MM.1S (cell line): Measurements from ENCODE around the gene RNF212B.

Source experiments
- DNase-seq: peaks from one replicate; pipeline ENCODE4 v3.0.0-alpha.2; 2015
- H2AFZ ChIP-seq: fragments of 300-600 bp; sonication (generic); 2 replicates; pipeline ENCODE4 v1.6.0; 2016; ENCODE audit warnings: antibody characterized with exemption, low read length
- H3F3A ChIP-seq: fragments of 300-600 bp; sonication (generic); 2 replicates; pipeline ENCODE4 v1.6.1; 2016; ENCODE audit warnings: mild to moderate bottlenecking, antibody characterized with exemption, low read length, moderate library complexity, mixed read lengths; ENCODE audit not compliant: insufficient read depth
- H3K27ac ChIP-seq: fragments of 300-600 bp; sonication (generic); 2 replicates; pipeline ENCODE4 v1.5.1; 2016; ENCODE audit warnings: mild to moderate bottlenecking, low read length
- H3K27me3 ChIP-seq: fragments of 300-600 bp; sonication (generic); replicated peaks from 2 replicates; pipeline ENCODE4 v1.6.0; 2016; ENCODE audit warnings: low read length; ENCODE audit not compliant: insufficient read depth
- H3K36me3 ChIP-seq: fragments of 300-600 bp; sonication (generic); replicated peaks from 2 replicates; pipeline ENCODE4 v1.6.1; 2016; ENCODE audit warnings: mild to moderate bottlenecking, low read length, mixed read lengths; ENCODE audit not compliant: insufficient read depth
- H3K4me1 ChIP-seq: fragments of 300-600 bp; sonication (generic); 2 replicates; pipeline ENCODE4 v1.6.1; 2016; ENCODE audit warnings: low read length, mixed read lengths
- H3K4me2 ChIP-seq: fragments of 300-600 bp; sonication (generic); 2 replicates; pipeline ENCODE4 v1.6.0; 2016; ENCODE audit warnings: low read depth, low read length
- H3K4me3 ChIP-seq: fragments of 300-600 bp; sonication (generic); 2 replicates; pipeline ENCODE4 v1.5.1; 2016; ENCODE audit warnings: low read length, mixed read lengths
- H3K79me2 ChIP-seq: fragments of 300-600 bp; sonication (generic); 2 replicates; pipeline ENCODE4 v1.6.1; 2016; ENCODE audit warnings: mixed run types, low read length, mixed read lengths
- H3K9ac ChIP-seq: fragments of 300-600 bp; sonication (generic); 2 replicates; pipeline ENCODE4 v1.6.1; 2016; ENCODE audit warnings: low read length, mixed read lengths
- H3K9me2 ChIP-seq: fragments of 300-600 bp; sonication (generic); replicated peaks from 2 replicates; pipeline ENCODE4 v1.6.1; 2016; ENCODE audit warnings: mild to moderate bottlenecking, low read length, mixed read lengths; ENCODE audit not compliant: insufficient read depth
- H3K9me3 ChIP-seq: fragments of 300-600 bp; sonication (generic); replicated peaks from 2 replicates; pipeline ENCODE4 v1.6.1; 2016; ENCODE audit warnings: mild to moderate bottlenecking, low read length, mixed read lengths; ENCODE audit not compliant: insufficient read depth
- H4K20me1 ChIP-seq: fragments of 300-600 bp; sonication (generic); 2 replicates; pipeline ENCODE4 v1.6.1; 2016; ENCODE audit warnings: mild to moderate bottlenecking, low read length, moderate library complexity, mixed read lengths; ENCODE audit not compliant: insufficient read depth
- EZH2 ChIP-seq: fragments of 300-600 bp; sonication (generic); optimal IDR thresholded peaks from 2 replicates; pipeline ENCODE3; 2017; ENCODE audit warnings: low read depth, mild to moderate bottlenecking, antibody characterized with exemption, low read length, mixed read lengths
- EZH2phosphoT487 ChIP-seq: fragments of 300-600 bp; sonication (generic); IDR thresholded peaks from 2 replicates; pipeline ENCODE4 v1.6.1; 2018; ENCODE audit warnings: antibody characterized with exemption, low read length
- TF ChIP-seq, protein P1 (sequence below): fragments of 300-600 bp; sonication (generic); IDR thresholded peaks from 2 replicates; pipeline ENCODE4 v1.5.1; 2016; ENCODE audit warnings: antibody characterized with exemption, low read length, mixed read lengths

Gene RNF212B

DNA sequence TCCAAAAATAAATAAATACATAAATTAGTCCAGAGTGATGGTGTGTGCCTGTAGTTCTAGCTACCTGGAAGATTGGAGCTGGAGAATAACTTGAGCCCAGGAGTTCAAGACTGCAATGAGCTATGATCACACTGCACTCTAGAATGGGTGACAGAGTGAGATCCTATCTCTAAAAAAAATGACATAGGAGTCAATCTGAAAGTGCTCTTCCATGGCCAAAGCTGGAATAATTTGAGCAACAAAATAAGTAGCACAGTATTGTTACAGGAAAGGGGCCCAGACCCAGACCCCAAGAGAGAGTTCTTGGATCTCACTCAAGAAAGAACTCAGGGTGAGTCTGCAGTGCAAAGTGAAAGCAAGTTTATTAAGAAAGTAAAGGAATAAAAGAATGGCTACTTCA, 29.4 kb upstream of the RNF212B start:
- no peaks in the 10 kb centered on the region for H3F3A ChIP-seq
- H4K20me1 ChIP-seq = no peaks in the 10 kb centered on the region
- H3K79me2 ChIP-seq = no peaks in the 10 kb centered on the region
- H3K9me3 ChIP-seq = no peaks in the 10 kb centered on the region
- no peaks in the 10 kb centered on the region for H3K9me2 ChIP-seq
- H3K27ac ChIP-seq = no peak overlapping the region
- no peaks in the 10 kb centered on the region for H3K36me3 ChIP-seq
- H3K4me3 ChIP-seq = no peak overlapping the region
- no peak overlapping the region for H2AFZ ChIP-seq
- no peaks in the 10 kb centered on the region for H3K4me1 ChIP-seq
- no peak for TF ChIP-seq EZH2phosphoT487
- TF ChIP-seq EZH2 = no peak
- TF ChIP-seq, protein P1, sequence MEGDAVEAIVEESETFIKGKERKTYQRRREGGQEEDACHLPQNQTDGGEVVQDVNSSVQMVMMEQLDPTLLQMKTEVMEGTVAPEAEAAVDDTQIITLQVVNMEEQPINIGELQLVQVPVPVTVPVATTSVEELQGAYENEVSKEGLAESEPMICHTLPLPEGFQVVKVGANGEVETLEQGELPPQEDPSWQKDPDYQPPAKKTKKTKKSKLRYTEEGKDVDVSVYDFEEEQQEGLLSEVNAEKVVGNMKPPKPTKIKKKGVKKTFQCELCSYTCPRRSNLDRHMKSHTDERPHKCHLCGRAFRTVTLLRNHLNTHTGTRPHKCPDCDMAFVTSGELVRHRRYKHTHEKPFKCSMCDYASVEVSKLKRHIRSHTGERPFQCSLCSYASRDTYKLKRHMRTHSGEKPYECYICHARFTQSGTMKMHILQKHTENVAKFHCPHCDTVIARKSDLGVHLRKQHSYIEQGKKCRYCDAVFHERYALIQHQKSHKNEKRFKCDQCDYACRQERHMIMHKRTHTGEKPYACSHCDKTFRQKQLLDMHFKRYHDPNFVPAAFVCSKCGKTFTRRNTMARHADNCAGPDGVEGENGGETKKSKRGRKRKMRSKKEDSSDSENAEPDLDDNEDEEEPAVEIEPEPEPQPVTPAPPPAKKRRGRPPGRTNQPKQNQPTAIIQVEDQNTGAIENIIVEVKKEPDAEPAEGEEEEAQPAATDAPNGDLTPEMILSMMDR = no peak
- H3K27me3 ChIP-seq = no peaks in the 10 kb centered on the region
- no peak for DNase-seq
- no peak overlapping the region for H3K4me2 ChIP-seq
- H3K9ac ChIP-seq = no peak overlapping the region

DNA sequence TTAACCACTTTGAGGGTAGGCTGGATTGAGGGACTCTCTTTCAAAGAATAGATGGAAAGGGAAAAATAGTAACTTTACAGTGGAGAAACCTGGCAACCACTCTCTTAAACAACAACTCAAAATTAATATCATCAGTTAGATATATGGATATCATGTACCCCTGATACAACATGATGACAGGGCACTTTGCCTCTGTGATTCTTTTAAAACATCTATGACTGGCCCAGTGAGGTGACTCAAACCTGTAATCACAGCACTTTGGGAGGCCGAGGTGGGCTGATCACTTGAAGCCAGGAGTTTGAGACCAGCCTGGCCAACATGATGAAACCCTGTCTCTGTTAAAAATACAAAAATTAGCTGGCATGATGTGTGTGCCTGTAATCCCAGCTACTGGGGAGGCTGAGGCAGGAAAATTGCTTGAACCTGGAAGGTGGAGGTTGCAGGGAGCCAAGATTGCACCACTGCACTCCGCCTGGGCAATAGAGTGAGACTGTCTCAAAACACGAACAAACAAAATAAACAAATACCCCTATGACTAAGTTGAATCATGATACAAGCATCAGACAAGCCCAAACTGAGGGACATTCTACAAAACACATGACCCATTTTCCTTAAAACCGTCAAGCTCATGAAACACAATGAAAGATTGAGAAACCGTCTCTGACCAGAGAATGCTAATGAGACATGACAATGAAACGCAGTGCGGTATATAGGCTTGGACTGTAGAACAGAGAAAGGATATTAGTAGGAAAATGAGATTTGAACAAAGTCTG, 27.9 kb upstream of the RNF212B start:
- no peak overlapping the region for H3K4me3 ChIP-seq
- H4K20me1 ChIP-seq = no peaks in the 10 kb centered on the region
- no peak overlapping the region for H3K4me2 ChIP-seq
- H3K79me2 ChIP-seq = no peaks in the 10 kb centered on the region
- no peak overlapping the region for H3K9ac ChIP-seq
- H3K27me3 ChIP-seq = no peaks in the 10 kb centered on the region
- no peaks in the 10 kb centered on the region for H3K9me3 ChIP-seq
- H2AFZ ChIP-seq = no peak overlapping the region
- no peaks in the 10 kb centered on the region for H3K9me2 ChIP-seq
- TF ChIP-seq, protein P1 = no peak
- TF ChIP-seq EZH2 (no peak), EZH2phosphoT487 (no peak)
- no peaks in the 10 kb centered on the region for H3F3A ChIP-seq
- H3K36me3 ChIP-seq = no peaks in the 10 kb centered on the region
- no peak overlapping the region for H3K27ac ChIP-seq
- H3K4me1 ChIP-seq = no peaks in the 10 kb centered on the region
- no peak for DNase-seq

DNA sequence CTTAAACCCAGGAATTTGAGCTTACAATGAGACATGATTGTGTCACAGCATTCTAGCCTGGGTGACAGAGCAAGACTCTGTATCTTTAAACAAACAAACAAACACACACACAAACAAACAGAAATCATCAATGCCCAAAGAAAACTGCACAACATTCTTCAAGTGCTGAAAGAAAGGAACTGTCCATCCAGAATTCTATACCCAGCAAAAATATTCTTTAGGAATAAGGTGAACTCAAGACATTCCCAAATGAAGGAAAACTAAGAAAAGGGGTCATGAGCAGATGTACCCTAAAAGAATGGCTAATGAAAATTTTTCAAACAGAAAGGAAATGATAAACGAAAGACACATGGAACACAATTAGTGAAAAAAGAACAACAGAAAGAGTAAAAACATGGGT, 22.3 kb upstream of the RNF212B start:
- Histone ChIP-seq H3K9me3 (no peaks in the 10 kb centered on the region), H3K27me3 (no peaks in the 10 kb centered on the region), H2AFZ (no peak overlapping the region), H3K4me3 (no peak overlapping the region), H4K20me1 (no peaks in the 10 kb centered on the region), H3K4me1 (no peaks in the 10 kb centered on the region), H3K4me2 (no peak overlapping the region), H3K9me2 (no peaks in the 10 kb centered on the region), H3K27ac (no peak overlapping the region), H3F3A (no peaks in the 10 kb centered on the region), H3K36me3 (no peaks in the 10 kb centered on the region), H3K79me2 (no peaks in the 10 kb centered on the region), H3K9ac (no peak overlapping the region)
- TF ChIP-seq EZH2 = no peak
- TF ChIP-seq, protein P1 = no peak
- TF ChIP-seq EZH2phosphoT487 = no peak
- no peak for DNase-seq
